OCI-LY7 (cell line): ENCODE results near the gene ZNF576. TPM values are rescaled to one million over a fixed set of nuclear protein-coding genes. Genes with fewer than 3 reads are reported as not detected.

Experiments used
- BruUV-seq: library from RNA; stranded (reverse); fragments of 400-500 nt; replicated peaks from 2 replicates; lab custom pipeline; 2021; lab: Mats Ljungman, UMichigan
- CTCF ChIA-PET: fragments of 300-600 bp; sonication (Branson Sonifier 250); formaldehyde crosslinking; loops from one replicate; lab custom pipeline; 2022; ENCODE audit warnings: antibody characterized with exemption; ENCODE audit not compliant: unreplicated experiment; lab: Charles Lee
- POLR2A ChIA-PET: fragments of 300-600 bp; sonication (Branson Sonifier 250); formaldehyde crosslinking; loops from one replicate; lab custom pipeline; 2022; ENCODE audit warnings: antibody characterized with exemption; lab: Charles Lee
- DNase-seq: peaks from one replicate; pipeline ENCODE4 v3.0.0-alpha.2; 2015; ENCODE audit warnings: low spot score
- H2AFZ ChIP-seq: fragments of 200-600 bp; sonication (generic), shearing (Covaris generic); 2 replicates; pipeline ENCODE4 v1.6.1; 2014; ENCODE audit warnings: mild to moderate bottlenecking, antibody characterized with exemption, low read length, moderate library complexity
- H3K27ac ChIP-seq: fragments of 200-600 bp; sonication (generic); 2 replicates; pipeline ENCODE4 v1.5.1; 2014; ENCODE audit warnings: mixed run types, low read depth, mild to moderate bottlenecking, moderate library complexity, low read length, inconsistent platforms; ENCODE audit not compliant: poor library complexity, severe bottlenecking
- H3K36me3 ChIP-seq: fragments of 200-600 bp; sonication (generic); 2 replicates; pipeline ENCODE4 v1.6.1; 2014; ENCODE audit warnings: mild to moderate bottlenecking, antibody characterized with exemption, low read length, moderate library complexity, mixed read lengths; ENCODE audit not compliant: insufficient read depth
- H3K4me1 ChIP-seq: fragments of 200-600 bp; sonication (generic); 2 replicates; pipeline ENCODE4 v1.5.1; 2014; ENCODE audit warnings: mild to moderate bottlenecking, low read length; ENCODE audit not compliant: insufficient read depth, poor library complexity, severe bottlenecking
- H3K4me2 ChIP-seq: fragments of 200-600 bp; sonication (generic); 2 replicates; pipeline ENCODE4 v1.6.1; 2014; ENCODE audit warnings: mild to moderate bottlenecking, low read length
- H3K4me3 ChIP-seq: fragments of 200-600 bp; sonication (generic); 2 replicates; pipeline ENCODE4 v1.5.1; 2014; ENCODE audit warnings: mild to moderate bottlenecking, low read depth, low read length; ENCODE audit not compliant: poor library complexity, severe bottlenecking
- H3K79me2 ChIP-seq: fragments of 200-600 bp; sonication (generic); 2 replicates; pipeline ENCODE4 v1.6.1; 2016; ENCODE audit warnings: low read depth, mild to moderate bottlenecking, low read length, moderate library complexity, mixed read lengths; ENCODE audit not compliant: insufficient read depth
- H3K9me2 ChIP-seq: fragments of 200-600 bp; sonication (generic); 2 replicates; pipeline ENCODE4 v1.6.1; 2016; ENCODE audit warnings: mild to moderate bottlenecking, low read length, mixed read lengths; ENCODE audit not compliant: insufficient read depth
- H3K9me3 ChIP-seq: fragments of 200-600 bp; sonication (generic); 2 replicates; pipeline ENCODE4 v1.6.1; 2014; ENCODE audit warnings: mild to moderate bottlenecking, mixed run types, low read length, mixed read lengths
- H4K20me1 ChIP-seq: fragments of 200-600 bp; sonication (generic); 2 replicates; pipeline ENCODE4 v1.6.1; 2014; ENCODE audit warnings: mild to moderate bottlenecking, antibody characterized with exemption, low read length, moderate library complexity, mixed read lengths; ENCODE audit not compliant: insufficient read depth
- EZH2phosphoT487 ChIP-seq: fragments of 200-600 bp; sonication (generic); IDR thresholded peaks from 2 replicates; pipeline ENCODE4 v1.6.1; 2018; ENCODE audit warnings: low read depth, borderline replicate concordance, mild to moderate bottlenecking, mixed run types, antibody characterized with exemption, low read length, moderate library complexity, mixed read lengths
- intact Hi-C: fragments of 100-400 bp; cut with micrococcal nuclease; formaldehyde crosslinking; loops from one replicate; pipeline ENCODE4 v1.10.0; 2022; ENCODE audit not compliant: unreplicated experiment
- total RNA-seq, 2 experiments: library from RNA; depleted of rRNA in 1 of 2; stranded (reverse); fragments of >200 nt in 1 of 2; shearing (Covaris generic) in 1 of 2; gene quantifications; 2 replicates each; pipeline ENCODE4 v1.2.3, GENCODE V29; 2014 to 2022
- TF ChIP-seq, protein P1 (sequence below): fragments of 200-600 bp; sonication (generic); conservative IDR thresholded peaks from 2 replicates; pipeline ENCODE4 v1.5.1; 2014; ENCODE audit warnings: mild to moderate bottlenecking, antibody characterized with exemption, low read length, moderate library complexity, mixed read lengths

Gene ZNF576
- total RNA-seq, 2 experiments from 2014 or later, result 17.8 to 20.2 TPM

DNA sequence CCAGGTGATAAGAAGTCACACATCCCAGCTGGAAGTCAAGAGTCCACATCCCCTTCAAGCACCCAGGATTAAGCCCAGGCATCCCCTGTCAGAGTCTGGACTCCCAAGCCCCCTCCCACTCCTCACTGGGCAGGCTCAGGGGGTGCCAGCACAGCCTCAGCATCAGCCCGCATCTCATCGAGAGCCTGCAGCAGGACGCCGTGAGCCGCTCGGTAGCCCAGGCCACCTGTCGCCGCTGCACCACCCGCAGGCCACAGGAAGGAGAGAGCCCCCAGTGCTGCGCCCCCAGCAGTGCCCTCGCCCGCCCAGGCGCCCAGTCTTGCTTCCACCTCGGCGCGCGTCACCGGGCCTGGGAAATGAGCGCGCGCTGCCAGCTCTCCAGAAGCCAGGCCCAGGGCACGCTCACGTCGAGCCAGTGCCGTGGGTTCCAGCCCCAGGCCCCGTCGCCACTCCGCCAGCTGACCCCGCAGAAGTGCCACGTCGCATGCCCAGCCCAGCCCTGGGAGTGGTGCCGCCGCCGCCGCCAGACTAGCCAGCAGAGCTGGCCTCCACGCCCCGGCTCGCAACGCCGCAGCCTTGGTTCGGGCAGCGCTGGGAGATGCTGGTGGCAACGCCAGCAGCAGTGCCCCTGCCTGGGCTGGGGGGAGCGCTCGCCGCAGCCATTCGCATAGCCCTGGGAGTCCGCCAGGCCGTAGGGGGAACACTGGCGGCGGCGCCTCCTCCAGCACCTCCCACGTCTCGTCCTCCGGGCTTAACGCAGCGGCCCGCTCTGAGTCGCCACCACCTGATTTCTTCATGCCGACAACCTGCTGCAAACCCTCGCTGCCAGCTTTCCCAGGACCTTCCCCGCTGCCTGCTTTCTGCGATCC lies 4.3 kb upstream of the ZNF576 start:
- Histone ChIP-seq H3K4me2 (no peak overlapping the region), H3K27ac (no peak overlapping the region), H3K9me2 (no peaks in the 10 kb centered on the region), H3K36me3 (peaks cover 5% of the 10 kb centered on the region; the same call in 1 of the 2 replicates), H3K79me2 (peaks cover 13% of the 10 kb centered on the region), H3K4me3 (no peak overlapping the region), H4K20me1 (no peaks in the 10 kb centered on the region), H2AFZ (no peak overlapping the region), H3K9me3 (no peaks in the 10 kb centered on the region), H3K4me1 (peaks cover 8% of the 10 kb centered on the region)
- no peak for DNase-seq
- CTCF ChIA-PET, result no interaction called here
- no peak for TF ChIP-seq EZH2phosphoT487
- TF ChIP-seq, protein P1, sequence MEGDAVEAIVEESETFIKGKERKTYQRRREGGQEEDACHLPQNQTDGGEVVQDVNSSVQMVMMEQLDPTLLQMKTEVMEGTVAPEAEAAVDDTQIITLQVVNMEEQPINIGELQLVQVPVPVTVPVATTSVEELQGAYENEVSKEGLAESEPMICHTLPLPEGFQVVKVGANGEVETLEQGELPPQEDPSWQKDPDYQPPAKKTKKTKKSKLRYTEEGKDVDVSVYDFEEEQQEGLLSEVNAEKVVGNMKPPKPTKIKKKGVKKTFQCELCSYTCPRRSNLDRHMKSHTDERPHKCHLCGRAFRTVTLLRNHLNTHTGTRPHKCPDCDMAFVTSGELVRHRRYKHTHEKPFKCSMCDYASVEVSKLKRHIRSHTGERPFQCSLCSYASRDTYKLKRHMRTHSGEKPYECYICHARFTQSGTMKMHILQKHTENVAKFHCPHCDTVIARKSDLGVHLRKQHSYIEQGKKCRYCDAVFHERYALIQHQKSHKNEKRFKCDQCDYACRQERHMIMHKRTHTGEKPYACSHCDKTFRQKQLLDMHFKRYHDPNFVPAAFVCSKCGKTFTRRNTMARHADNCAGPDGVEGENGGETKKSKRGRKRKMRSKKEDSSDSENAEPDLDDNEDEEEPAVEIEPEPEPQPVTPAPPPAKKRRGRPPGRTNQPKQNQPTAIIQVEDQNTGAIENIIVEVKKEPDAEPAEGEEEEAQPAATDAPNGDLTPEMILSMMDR, result no peak
- intact Hi-C loops, result loop anchor here (10.0 kb wide), 2 partner anchors 57 to 147 kb away; partner anchors contain the start of gene ZNF575
- POLR2A ChIA-PET, result no interaction called here
- no TSS peak for BruUV-seq

DNA sequence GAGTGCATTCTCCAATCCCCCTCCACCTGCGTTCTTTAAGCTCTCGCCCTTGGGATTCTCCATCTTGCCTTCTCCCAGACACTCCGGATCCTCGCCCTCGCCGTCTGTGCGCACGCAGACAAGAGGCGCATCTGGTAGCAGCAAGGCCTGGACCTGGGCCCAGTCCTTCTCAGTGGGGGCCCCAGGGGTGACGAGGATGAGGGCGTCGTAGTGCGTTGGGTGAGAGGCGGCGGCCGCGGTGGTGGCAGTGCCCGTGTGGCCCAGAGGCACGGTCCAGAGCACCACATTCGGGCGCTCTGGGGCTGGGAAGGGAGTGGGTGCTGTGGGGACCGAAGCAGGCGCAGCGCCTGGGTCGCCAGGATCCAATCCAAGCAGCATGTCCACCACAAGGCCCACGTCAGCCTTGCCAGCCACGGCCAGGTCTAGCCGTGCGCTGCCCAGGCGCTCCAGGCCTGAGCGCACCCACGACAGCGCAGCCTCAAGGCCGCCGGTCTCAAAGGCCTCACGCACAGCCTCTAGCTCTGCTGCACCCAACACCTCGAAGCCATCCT lies 3.5 kb upstream of the ZNF576 start:
- intact Hi-C loops, result loop anchor here (10.0 kb wide), 2 partner anchors 58 to 148 kb away; partner anchors contain the start of gene ZNF575
- H3K9me3 ChIP-seq, result no peaks in the 10 kb centered on the region
- no peak for TF ChIP-seq EZH2phosphoT487
- TF ChIP-seq, protein P1, result no peak
- ChIA-PET POLR2A (no interaction called here), CTCF (interaction anchor here (0.9 kb wide), 1 partner anchor 37 kb away, joined by 4 read pairs; no protein-coding TSS in a partner anchor)
- no peak overlapping the region for H3K27ac ChIP-seq
- DNase-seq, result no peak
- BruUV-seq, result no TSS peak
- peaks cover 5% of the 10 kb centered on the region; the same call in 1 of the 2 replicates for H3K36me3 ChIP-seq
- H3K79me2 ChIP-seq, result peaks cover 20% of the 10 kb centered on the region
- H4K20me1 ChIP-seq, result no peaks in the 10 kb centered on the region
- no peaks in the 10 kb centered on the region for H3K9me2 ChIP-seq
- H2AFZ ChIP-seq, result no peak overlapping the region
- no peak overlapping the region for H3K4me3 ChIP-seq
- no peak overlapping the region for H3K4me2 ChIP-seq
- peaks cover 14% of the 10 kb centered on the region for H3K4me1 ChIP-seq
